NCI-H1694 (cell line): Measurements from ENCODE around the gene FAM170B.

Experiments used
- DNase-seq: peaks from one replicate; lab custom pipeline; 2025; lab: John Stamatoyannopoulos, UW

The FAM170B gene

DNA sequence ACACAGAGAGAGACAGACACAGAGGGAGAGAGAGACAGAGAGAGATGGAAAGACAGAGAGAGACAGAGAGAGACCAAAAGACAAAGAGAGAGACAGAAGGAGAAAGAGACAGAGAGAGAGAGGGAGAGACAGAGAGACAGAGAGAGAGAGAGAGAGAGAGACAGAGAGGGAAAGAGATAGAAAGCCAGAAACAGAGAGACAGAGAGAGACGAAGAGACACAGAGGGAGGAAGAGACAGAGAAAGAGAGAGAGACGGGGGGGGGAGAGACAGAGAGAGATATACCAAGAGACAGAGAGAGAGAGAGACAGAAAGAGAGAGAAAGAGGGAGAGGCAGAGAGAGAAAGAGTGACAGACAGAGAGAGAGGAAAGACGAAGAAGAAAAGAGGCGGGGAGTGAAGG, 28.7 kb downstream of the FAM170B start:
- DNase-seq = no peak

GRCh38 chr10:49104323-49104722, 29.5 kb downstream of the FAM170B start:
- DNase-seq = no peak

DNA sequence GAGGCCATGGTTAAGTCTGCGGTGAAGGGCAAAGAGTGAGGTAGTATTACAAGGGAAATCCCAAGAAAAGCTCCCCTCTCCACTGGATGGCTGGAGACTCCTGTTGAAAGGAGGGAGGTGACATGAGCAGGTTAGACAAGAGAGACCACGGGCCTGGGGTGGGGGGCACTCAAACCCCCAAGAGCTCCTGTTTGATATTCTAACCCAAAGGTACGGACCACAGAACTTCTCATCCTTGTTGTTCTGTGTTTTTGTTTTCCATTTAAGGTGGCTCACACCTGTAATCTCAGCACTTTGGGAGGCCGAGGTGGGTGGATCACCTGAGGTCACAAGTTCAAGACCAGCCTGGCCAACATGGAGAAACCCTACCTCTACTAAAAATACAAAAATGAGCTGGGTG, 30.1 kb downstream of the FAM170B start:
- DNase-seq = no peak

GRCh38 chr10:49099046-49099445, 34.8 kb downstream of the FAM170B start:
- no peak for DNase-seq

DNA sequence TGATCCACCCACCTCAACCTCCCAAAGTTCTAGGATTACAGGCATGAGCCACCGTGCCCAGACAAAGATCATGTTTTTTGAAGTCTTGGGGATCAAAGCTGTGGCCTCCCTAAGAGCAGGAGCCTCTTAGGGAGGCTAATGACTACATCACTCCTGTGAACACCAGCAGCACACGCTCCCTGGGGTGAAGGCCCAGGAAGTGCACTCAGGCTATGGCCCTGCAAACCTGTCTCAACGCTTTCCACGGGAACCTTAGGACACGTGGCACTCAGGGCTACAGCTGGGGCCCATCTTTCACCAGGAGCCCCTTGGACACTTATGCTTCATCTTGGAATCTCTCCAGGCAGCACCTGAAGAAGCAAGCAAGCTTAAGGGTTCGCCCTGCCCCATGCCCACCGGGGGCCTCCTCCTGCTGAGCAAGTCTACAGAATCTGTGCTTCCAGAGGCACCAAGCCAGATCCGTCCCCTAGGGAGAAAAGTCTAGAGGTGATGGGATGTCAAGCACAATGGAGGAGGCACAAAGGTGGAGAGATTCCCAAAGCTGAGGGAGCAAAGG, 36.9 kb downstream of the FAM170B start:
- DNase-seq = no peak

- DNase-seq = no peak
Measured at GRCh38 chr10:49094646-49095045, 39.2 kb downstream of the FAM170B start.

DNA sequence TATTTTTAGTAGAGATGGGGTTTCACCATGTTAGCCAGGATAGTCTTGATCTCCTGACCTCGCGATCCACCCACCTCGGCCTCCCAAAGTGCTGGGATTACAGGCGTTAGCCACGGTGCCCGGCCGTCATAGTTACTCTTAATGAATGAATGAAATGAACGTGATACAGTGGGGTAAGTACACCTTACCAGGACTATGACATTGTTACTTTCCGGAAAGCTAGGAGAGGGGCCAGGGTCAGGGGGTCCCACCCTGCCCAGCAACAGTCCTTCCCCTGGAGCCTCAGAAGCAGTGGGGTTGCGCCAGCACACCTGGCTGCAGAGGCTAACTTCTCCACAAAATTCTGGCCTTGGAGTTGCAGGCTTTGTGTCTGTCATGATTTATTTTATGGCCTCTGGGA, 39.9 kb downstream of the FAM170B start:
- no peak for DNase-seq

DNA sequence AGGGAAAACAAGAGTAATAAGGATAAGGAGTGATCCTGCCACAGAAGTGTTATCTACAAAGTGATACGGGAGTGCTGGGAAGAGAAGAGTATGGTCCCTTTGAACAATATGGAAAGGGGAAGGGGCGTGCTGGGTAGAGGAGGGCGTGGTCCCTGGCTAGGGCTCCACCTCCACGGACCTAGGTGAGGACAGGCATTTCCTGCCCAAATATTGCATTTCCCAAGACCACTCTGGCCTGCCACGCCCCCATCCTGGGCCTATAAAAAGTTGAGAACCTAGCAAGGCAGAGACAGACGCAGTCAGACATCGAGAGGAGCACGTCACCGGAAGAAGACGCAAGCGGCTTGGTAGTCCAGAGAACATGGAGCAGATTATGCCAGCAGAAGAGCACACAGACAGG, 41.3 kb downstream of the FAM170B start:
- no peak for DNase-seq

DNA sequence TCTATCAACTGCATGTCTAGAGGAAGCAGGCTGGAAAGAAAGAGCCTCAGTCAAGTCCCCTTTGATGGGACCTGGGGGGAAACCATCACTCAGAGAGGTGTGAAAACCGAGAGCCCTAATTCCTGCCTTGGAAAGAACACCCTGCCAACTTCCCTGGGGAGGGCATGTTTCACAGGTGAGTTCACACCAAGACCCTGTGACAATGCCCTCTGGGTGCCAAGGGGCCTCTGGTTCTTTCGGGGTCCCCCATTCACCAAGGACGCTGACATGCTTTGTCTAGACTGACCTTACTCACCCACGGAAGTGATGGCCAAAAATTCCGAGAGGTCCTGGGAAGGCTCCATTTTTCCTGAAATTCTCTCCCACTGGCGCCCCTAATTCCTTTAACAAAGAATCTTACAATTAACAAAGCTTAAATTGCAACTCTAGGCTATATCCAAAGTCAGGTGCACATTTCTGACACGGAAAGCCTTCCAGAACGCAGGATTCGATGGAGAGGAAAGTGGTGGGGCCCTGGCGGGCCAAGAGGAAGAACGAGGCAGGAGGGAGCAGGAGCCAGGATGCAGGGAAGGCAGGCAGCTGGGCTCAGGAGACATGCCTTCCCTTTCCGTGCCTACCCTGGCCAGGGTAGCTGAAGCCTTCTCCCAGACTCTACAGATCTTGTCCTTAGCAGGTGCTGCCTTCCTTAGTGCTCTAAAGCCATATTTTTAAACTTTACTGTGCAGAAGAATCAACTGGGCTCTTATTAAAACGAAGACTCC, 42.2 kb downstream of the FAM170B start:
- DNase-seq = no peak

DNA sequence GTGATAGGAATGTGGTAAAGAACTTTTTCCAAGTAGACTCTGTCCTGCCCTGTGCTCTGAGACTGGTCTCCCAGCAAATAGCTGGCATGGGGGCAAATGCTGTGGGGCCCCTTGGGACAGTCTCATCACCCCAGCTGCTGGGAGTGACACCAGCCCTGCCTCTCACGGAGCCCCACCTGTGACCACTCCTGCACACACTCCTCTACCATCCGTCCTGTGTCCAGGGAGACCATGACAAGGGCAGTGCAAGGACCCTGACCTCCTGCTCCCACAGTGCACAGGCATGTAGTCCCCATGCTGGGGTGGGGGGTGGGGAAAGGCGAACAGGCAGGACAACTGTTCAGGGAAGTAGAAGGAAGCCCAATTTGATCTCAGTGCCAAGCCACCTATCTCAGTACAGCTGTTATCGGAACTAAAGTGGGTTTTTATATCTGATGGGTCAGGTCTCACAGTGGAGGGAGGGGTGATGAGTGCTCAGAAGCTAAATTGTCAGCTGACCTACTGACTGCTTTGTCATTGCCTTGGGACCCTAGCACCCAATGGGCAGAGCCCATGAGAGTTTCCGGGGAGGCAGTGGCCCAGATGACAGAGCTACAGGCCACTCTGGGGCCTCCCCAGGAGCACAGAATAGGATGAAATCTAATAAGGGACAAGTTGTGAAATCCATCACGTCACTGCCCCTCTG, 43.0 kb downstream of the FAM170B start:
- no peak for DNase-seq

- no peak for DNase-seq
Measured at GRCh38 chr10:49090189-49090575, 43.6 kb downstream of the FAM170B start.

DNA sequence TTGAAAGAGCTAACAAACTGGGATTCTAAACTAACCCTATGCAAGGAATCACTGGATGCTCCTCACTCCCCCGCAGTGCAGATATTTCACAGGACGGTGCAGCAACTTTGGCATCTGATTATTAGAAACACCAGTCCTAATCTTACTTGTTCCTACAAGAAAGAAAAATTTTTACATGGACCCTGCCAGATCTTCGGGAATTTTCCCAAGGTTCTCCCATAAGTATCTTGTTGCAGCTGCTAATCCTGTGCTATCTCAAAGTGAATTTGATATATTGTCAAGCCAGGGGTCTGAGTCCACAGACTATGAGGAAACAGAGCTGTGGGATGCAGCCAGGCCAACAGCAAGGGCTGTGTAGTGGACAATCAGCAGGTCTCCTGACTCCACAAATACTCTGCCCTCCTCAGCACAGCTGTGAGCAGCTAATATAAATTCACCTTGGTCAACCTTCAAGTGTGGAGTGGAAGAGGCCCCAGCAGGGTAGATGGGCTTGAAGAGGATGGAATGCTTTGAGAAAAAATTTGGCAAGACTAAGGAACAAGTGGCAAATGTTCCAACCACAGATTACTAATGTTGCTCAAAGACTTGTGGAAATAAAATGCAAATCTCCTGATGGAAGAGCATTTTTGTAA, 44.1 kb downstream of the FAM170B start:
- DNase-seq = no peak

GRCh38 chr10:49089152-49089551, 44.7 kb downstream of the FAM170B start:
- DNase-seq = no peak

GRCh38 chr10:49086889-49087288, 46.9 kb downstream of the FAM170B start:
- DNase-seq = no peak

DNA sequence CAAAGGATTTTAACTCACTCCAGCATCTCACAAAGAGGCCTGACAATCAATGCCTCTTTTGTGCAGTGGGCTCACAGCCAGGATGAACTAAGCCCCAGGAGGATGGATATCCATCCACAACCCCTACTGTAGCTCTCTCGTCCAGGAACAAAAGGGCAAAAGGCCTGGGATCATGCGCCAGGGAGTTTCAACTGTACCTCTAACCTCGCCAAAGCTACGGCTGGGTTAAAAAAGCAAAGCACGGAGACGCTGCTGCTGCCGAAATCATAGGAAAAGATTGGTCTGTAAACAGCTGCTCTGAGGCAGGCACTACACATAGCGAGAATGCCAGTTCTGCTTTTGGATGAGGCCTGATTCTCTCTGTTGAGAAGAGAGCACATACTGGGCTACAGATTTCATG, 50.6 kb downstream of the FAM170B start:
- no peak for DNase-seq

DNA sequence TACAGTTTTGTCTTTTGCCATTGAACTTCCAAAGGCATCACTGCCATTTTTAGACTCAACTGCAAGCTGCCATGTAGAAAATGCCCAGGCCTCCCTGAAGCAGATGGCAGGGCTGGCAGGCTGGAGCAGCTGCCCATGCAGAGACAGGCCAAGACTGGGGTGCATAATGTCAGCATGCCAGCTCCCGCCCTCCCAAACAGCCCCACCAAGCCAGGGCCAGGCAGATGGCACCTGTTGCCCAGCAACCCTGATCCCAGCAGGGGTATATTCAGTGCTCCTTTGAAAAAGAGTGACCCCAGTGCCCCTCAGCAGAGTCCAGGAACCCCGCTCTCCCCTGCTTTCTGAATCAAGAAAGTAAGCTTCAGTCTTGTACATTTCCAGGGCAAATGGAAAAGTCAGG, 51.1 kb downstream of the FAM170B start:
- no peak for DNase-seq

DNA sequence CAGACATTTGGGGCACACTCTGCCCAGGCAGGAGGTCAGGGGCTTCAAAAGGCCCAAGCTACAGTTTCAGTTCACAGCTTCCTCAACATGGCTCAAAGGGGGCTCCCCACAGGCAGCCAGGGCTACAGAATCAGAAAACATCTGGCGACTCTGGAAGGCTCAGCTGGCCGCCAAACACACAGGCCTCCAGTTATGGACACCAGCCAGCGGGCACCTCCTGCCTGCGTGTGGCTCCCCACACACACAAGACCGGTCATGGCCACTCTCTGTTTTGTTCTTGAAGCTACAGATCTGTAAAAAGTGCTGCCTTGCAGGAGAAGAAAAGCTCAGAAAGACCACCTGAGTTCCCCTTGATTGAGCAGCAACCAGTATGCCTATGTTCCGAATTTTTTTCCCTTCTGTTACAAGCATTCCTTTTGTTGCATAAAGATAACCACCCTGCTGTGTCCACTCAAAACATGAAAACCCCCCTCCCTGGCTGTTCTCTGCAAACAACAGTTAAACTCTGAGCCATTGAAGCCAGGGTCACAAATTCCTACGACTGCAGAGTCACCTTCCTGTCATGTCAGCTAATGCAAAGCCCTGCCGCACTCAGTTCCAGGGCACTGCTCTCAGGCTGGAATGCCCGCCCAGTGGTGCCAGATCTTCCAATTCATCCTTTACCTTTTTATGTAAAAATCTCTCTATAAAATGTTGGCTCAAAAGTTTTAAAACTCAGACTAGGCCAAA, 52.1 kb downstream of the FAM170B start:
- no peak for DNase-seq
